Fibroblast of lung (primary cell): ENCODE data around the gene HLA-F. TPM values are rescaled to one million over a fixed set of nuclear protein-coding genes. Genes with fewer than 3 reads are reported as not detected.
A peak's percentile ranks its signal among the peaks of the same experiment; 100 is the strongest.

Experiments
- DNase-seq, 2 donors: peaks; one replicate each; pipeline versions ENCODE4 v3.0.0 to v3.0.0-alpha.2; 2010; ENCODE audit warnings: low read depth in 2 of 2
- H2AFZ ChIP-seq: 2 replicates; pipeline ENCODE4 v1.5.1; 2012; ENCODE audit warnings: low read length, control low read depth, inconsistent platforms
- H3K27ac ChIP-seq: 2 replicates; pipeline ENCODE4 v1.5.1; 2011; ENCODE audit warnings: low read length, control low read depth; ENCODE audit not compliant: insufficient read depth
- H3K27me3 ChIP-seq: 2 replicates; pipeline ENCODE4 v1.5.1; 2011; ENCODE audit warnings: mild to moderate bottlenecking, low read length; ENCODE audit not compliant: control insufficient read depth, insufficient read depth
- H3K36me3 ChIP-seq: 2 replicates; pipeline ENCODE4 v1.5.1; 2011; ENCODE audit warnings: low read length; ENCODE audit not compliant: control insufficient read depth, insufficient read depth
- H3K4me1 ChIP-seq: 2 replicates; pipeline ENCODE4 v1.5.1; 2011; ENCODE audit warnings: low read length; ENCODE audit not compliant: control insufficient read depth, insufficient read depth; ENCODE audit errors: extremely low read depth
- H3K4me2 ChIP-seq: 2 replicates; pipeline ENCODE4 v1.5.1; 2011; ENCODE audit warnings: low read length, control low read depth; ENCODE audit not compliant: insufficient read depth; ENCODE audit errors: extremely low read depth
- H3K4me3 ChIP-seq, 4 experiments: fragments of 200-600 bp in 1 of 4; sonication (generic) in 1 of 4; replicated peaks in 1 of 4; 2 replicates each; pipeline ENCODE4 v1.5.1; 2011 to 2016; ENCODE audit warnings: low read length in 4 of 4, low read depth in 3 of 4, mild to moderate bottlenecking in 3 of 4, control low read depth in 2 of 4, inconsistent platforms in 1 of 4, mixed read lengths in 1 of 4; ENCODE audit not compliant: insufficient read depth in 1 of 4; ENCODE audit errors: control extremely low read depth in 1 of 4
- H3K79me2 ChIP-seq: 2 replicates; pipeline ENCODE4 v1.5.1; 2012; ENCODE audit warnings: mild to moderate bottlenecking, low read length, inconsistent platforms; ENCODE audit not compliant: control insufficient read depth, insufficient read depth
- H3K9ac ChIP-seq: 2 replicates; pipeline ENCODE4 v1.5.1; 2011; ENCODE audit warnings: mild to moderate bottlenecking, low read length, control low read depth; ENCODE audit not compliant: insufficient read depth
- H3K9me3 ChIP-seq: 2 replicates; pipeline ENCODE4 v1.5.1; 2012; ENCODE audit warnings: low read depth, low read length; ENCODE audit not compliant: control insufficient read depth, insufficient read depth
- H4K20me1 ChIP-seq: 2 replicates; pipeline ENCODE4 v1.5.1; 2011; ENCODE audit warnings: low read length; ENCODE audit not compliant: control insufficient read depth, insufficient read depth; ENCODE audit errors: extremely low read depth
- CTCF ChIP-seq, 2 donors: IDR thresholded peaks in 1 of 2; conservative IDR thresholded peaks in 1 of 2; 1 replicate in 1 of 2; 2 replicates in 1 of 2; pipeline ENCODE4 v1.5.1; 2011 to 2012; ENCODE audit warnings: low read length in 2 of 2, control low read depth in 1 of 2, inconsistent platforms in 1 of 2, low read depth in 1 of 2, mild to moderate bottlenecking in 1 of 2
- EZH2 ChIP-seq: IDR thresholded peaks from 2 replicates; pipeline ENCODE4 v1.5.1; 2012; ENCODE audit warnings: low read length, control low read depth, mild to moderate bottlenecking; ENCODE audit errors: missing control alignments
- polyA plus RNA-seq, 2 donors: library from polyadenylated mRNA; depleted of rRNA in 1 of 2; stranded (reverse) in 1 of 2; unstranded in 1 of 2; fragments of >200 nt; gene quantifications; 2 replicates each; pipeline ENCODE4 v1.2.1, GENCODE V29; 2011 to 2012; ENCODE audit warnings: missing spikeins in 1 of 2
- total RNA-seq: library from RNA; depleted of rRNA; stranded (reverse); fragments of >200 nt; gene quantifications from 2 replicates; pipeline ENCODE4 v1.2.1, GENCODE V29; 2014

The HLA-F gene
- total and polyA plus RNA-seq, 2 donors (not counting 1 experiment from before 2014, with no cell fraction given) = 5.4 to 18.7 TPM

GRCh38 chr6:29753309-29753644 is 30.0 kb downstream of the HLA-F start:
- TF ChIP-seq EZH2 (no peak), CTCF (conservative IDR thresholded peaks at IDR 0.05 in 1 of 2, IDR thresholded peaks at IDR 0.05 in 1 of 2; ENCODE audit: low read depth in 1 of 2, low read length in 2 of 2) (no peak)
- H3K4me3 ChIP-seq = peak overlapping the region in 3 of 4 experiments; percentile 12 to 81 (median 72)
- no peaks in the 10 kb centered on the region for H3K9me3 ChIP-seq
- H4K20me1 ChIP-seq = no peaks in the 10 kb centered on the region
- no peak for DNase-seq
- H3K9ac ChIP-seq = no peak overlapping the region
- no peak overlapping the region for H2AFZ ChIP-seq
- no peaks in the 10 kb centered on the region for H3K36me3 ChIP-seq
- H3K27me3 ChIP-seq = no peaks in the 10 kb centered on the region
- no peak overlapping the region for H3K27ac ChIP-seq
- peaks cover 5% of the 10 kb centered on the region for H3K4me1 ChIP-seq
- H3K4me2 ChIP-seq = peak overlapping the region; percentile 79
- peaks cover 5% of the 10 kb centered on the region for H3K79me2 ChIP-seq

GRCh38 chr6:29755295-29755871 is 32.1 kb downstream of the HLA-F start:
- DNase-seq = no peak
- H3K9me3 ChIP-seq = no peaks in the 10 kb centered on the region
- TF ChIP-seq CTCF (conservative IDR thresholded peaks at IDR 0.05 in 1 of 2, IDR thresholded peaks at IDR 0.05 in 1 of 2; ENCODE audit: low read depth in 1 of 2, low read length in 2 of 2) (no peak), EZH2 (no peak)

GRCh38 chr6:29757282-29757681 is 34.0 kb downstream of the HLA-F start:
- no peaks in the 10 kb centered on the region for H3K36me3 ChIP-seq
- no peak overlapping the region for H2AFZ ChIP-seq
- no peaks in the 10 kb centered on the region for H3K27me3 ChIP-seq
- no peaks in the 10 kb centered on the region for H4K20me1 ChIP-seq
- no peak overlapping the region for H3K9ac ChIP-seq
- DNase-seq = no peak
- no peaks in the 10 kb centered on the region for H3K4me1 ChIP-seq
- no peaks in the 10 kb centered on the region for H3K79me2 ChIP-seq
- no peak overlapping the region for H3K4me3 ChIP-seq
- no peak overlapping the region for H3K4me2 ChIP-seq
- H3K9me3 ChIP-seq = no peaks in the 10 kb centered on the region
- H3K27ac ChIP-seq = no peak overlapping the region
- no peak for TF ChIP-seq EZH2
- no peak for TF ChIP-seq CTCF (conservative IDR thresholded peaks at IDR 0.05 in 1 of 2, IDR thresholded peaks at IDR 0.05 in 1 of 2; ENCODE audit: low read depth in 1 of 2, low read length in 2 of 2)

More at GRCh38 chr6:29755295-29755871, 32.1 kb downstream of the HLA-F start:
- H3K79me2 ChIP-seq = peaks cover 5% of the 10 kb centered on the region
- H4K20me1 ChIP-seq = no peaks in the 10 kb centered on the region
- no peak overlapping the region for H3K9ac ChIP-seq
- H3K27ac ChIP-seq = no peak overlapping the region
- H2AFZ ChIP-seq = no peak overlapping the region
- H3K27me3 ChIP-seq = no peaks in the 10 kb centered on the region
- H3K4me2 ChIP-seq = no peak overlapping the region
- H3K4me1 ChIP-seq = peaks cover 2% of the 10 kb centered on the region
- H3K4me3 ChIP-seq = no peak overlapping the region
- no peaks in the 10 kb centered on the region for H3K36me3 ChIP-seq
